HepG2 (cell line): ENCODE data around the gene CASTOR1. TPM values are rescaled to one million over a fixed set of nuclear protein-coding genes. Genes with fewer than 3 reads are reported as not detected.
"Not testable (repeated sequence)": the region's sequence is repeated elsewhere in the genome, so short reads cannot be mapped to it uniquely, and the experiment has no call there.

ENCODE experiments used
- ATAC-seq: fragments of 200-7000 bp; cut with Tn5 transposase; 3 replicates; pipeline ENCODE4 v1.9.1; 2020; ENCODE audit warnings: mild to moderate bottlenecking, moderate library complexity
- BruUV-seq: library from RNA; stranded (reverse); fragments of 400-500 nt; replicated peaks from 2 replicates; lab custom pipeline; 2021; lab: Mats Ljungman, UMichigan
- CTCF ChIA-PET: fragments of 300-600 bp; formaldehyde crosslinking; extraction: SDS; loops from one replicate; lab custom pipeline; 2021; ENCODE audit warnings: low total read pairs, inconsistent platforms, low intra/inter-chr PET ratio; lab: Yijun Ruan, JAX
- POLR2A ChIA-PET: fragments of 350-600 bp; sonication (Branson Sonifier 250); formaldehyde crosslinking; loops from one replicate; lab custom pipeline; 2020; ENCODE audit warnings: antibody characterized with exemption, inconsistent platforms; lab: Yijun Ruan, JAX
- DNase-seq: peaks from one replicate; pipeline ENCODE4 v3.0.0-alpha.2; 2015; ENCODE audit warnings: low spot score
- FAIRE-seq: peaks from 3 replicates; lab custom pipeline; 2011; peaks lifted over from hg19 to GRCh38; lab: Jason Lieb, UNC
- H2AFZ ChIP-seq: one replicate; pipeline ENCODE4 v1.6.1; 2011; ENCODE audit warnings: low read length, inconsistent platforms
- H3K27ac ChIP-seq: fragments of 300-600 bp; 3 replicates; pipeline ENCODE4 v1.8.0; 2011; ENCODE audit warnings: mixed run types, mild to moderate bottlenecking, mixed read lengths, low read length, inconsistent platforms; ENCODE audit not compliant: insufficient read depth; ENCODE audit errors: extremely low read length
- H3K27me3 ChIP-seq, 2 experiments: fragments of 200-600 bp in 1 of 2; 2 replicates in 1 of 2; 3 replicates in 1 of 2; pipeline versions ENCODE4 v1.6.0 to v1.8.0; 2011; ENCODE audit warnings: low read length in 2 of 2, mild to moderate bottlenecking in 2 of 2, moderate library complexity in 2 of 2, inconsistent platforms in 1 of 2; ENCODE audit not compliant: insufficient read depth in 2 of 2, control insufficient read depth in 1 of 2
- H3K36me3 ChIP-seq, 2 experiments: fragments of 200-600 bp in 1 of 2; replicated peaks in 1 of 2; 2 replicates in 1 of 2; 3 replicates in 1 of 2; pipeline versions ENCODE4 v1.5.1 to v1.8.0; 2011; ENCODE audit warnings: low read length in 2 of 2, inconsistent platforms in 1 of 2; ENCODE audit not compliant: insufficient read depth in 2 of 2, control insufficient read depth in 1 of 2
- H3K4me1 ChIP-seq: 2 replicates; pipeline ENCODE4 v1.5.1; 2012; ENCODE audit warnings: low read length, inconsistent platforms; ENCODE audit not compliant: insufficient read depth
- H3K4me2 ChIP-seq: 2 replicates; pipeline ENCODE4 v1.6.0; 2011; ENCODE audit warnings: low read depth, low read length, inconsistent platforms
- H3K4me3 ChIP-seq, 3 experiments: fragments of 200-600 bp in 1 of 3; sonication (generic), shearing (Covaris generic) in 1 of 3; replicated peaks in 1 of 3; 2 replicates each; pipeline ENCODE4 v1.5.1; 2011 to 2016; ENCODE audit warnings: low read length in 3 of 3, inconsistent platforms in 2 of 3, low read depth in 2 of 3, mild to moderate bottlenecking in 2 of 3, control low read depth in 1 of 3, mixed read lengths in 1 of 3; ENCODE audit not compliant: insufficient read depth in 1 of 3
- H3K79me2 ChIP-seq: one replicate; pipeline ENCODE4 v1.6.1; 2011; ENCODE audit warnings: low read length, inconsistent platforms; ENCODE audit not compliant: insufficient read depth
- H3K9ac ChIP-seq: 2 replicates; pipeline ENCODE4 v1.6.0; 2011; ENCODE audit warnings: mild to moderate bottlenecking, low read depth, low read length, inconsistent platforms; ENCODE audit not compliant: insufficient read depth
- H3K9me3 ChIP-seq: 2 replicates; pipeline ENCODE4 v1.5.1; 2012; ENCODE audit warnings: mild to moderate bottlenecking, low read length
- H4K20me1 ChIP-seq: 2 replicates; pipeline ENCODE4 v1.6.0; 2011; ENCODE audit warnings: inconsistent platforms, mild to moderate bottlenecking, low read length, moderate library complexity; ENCODE audit not compliant: insufficient read depth
- SOX5 ChIP-seq: IDR thresholded peaks from 2 replicates; pipeline ENCODE4 v1.6.1; 2016; ENCODE audit warnings: borderline replicate concordance
- TCF7 ChIP-seq: sonication (generic); IDR thresholded peaks from 2 replicates; pipeline ENCODE4 v1.6.1; 2016; ENCODE audit warnings: antibody characterized with exemption, low read depth
- ZNF142 ChIP-seq: sonication (generic); formaldehyde crosslinking; IDR thresholded peaks from 2 replicates; pipeline ENCODE4 v1.4.0; 2020; ENCODE audit warnings: missing genetic modification reagents
- ZNF224 ChIP-seq: sonication (generic); formaldehyde crosslinking; IDR thresholded peaks from 2 replicates; pipeline ENCODE4 v1.5.0; 2020; ENCODE audit warnings: mild to moderate bottlenecking, missing genetic modification reagents
- WGBS: methylation state at CpG from one replicate; pipeline ENCODE4 v1.1.6; 2017; ENCODE audit warnings: low lambda C conversion rate; 5-methylcytosine and 5-hydroxymethylcytosine counted together
- in situ Hi-C: cut with HindIII; loops from 2 replicates; pipeline ENCODE4 v1.10.0; 2017; ENCODE audit warnings: low pct_unique_long_range_greater_than_20kb; ENCODE audit not compliant: extremely low pct_ligation_motif_present
- intact Hi-C: fragments of 100-400 bp; cut with micrococcal nuclease; formaldehyde crosslinking; loops from one replicate; pipeline ENCODE4 v1.10.0; 2022; ENCODE audit not compliant: unreplicated experiment
- polyA plus RNA-seq, 8 experiments: library from polyadenylated mRNA; depleted of rRNA in 3 of 8; stranded (reverse) in 7 of 8; unstranded in 1 of 8; fragments of >200 nt; fragmentation: Illumina TruSeq in 4 of 8; extraction: Trizol in 4 of 8; gene quantifications; 2 replicates each; pipeline versions ENCODE4 v1.2.1 to v1.2.3, GENCODE V29; 2011 to 2016; ENCODE audit warnings: low read depth in 4 of 8, missing spikeins in 1 of 8, mixed read lengths in 1 of 8; ENCODE audit not compliant: insufficient read depth in 1 of 8
- total RNA-seq, 5 experiments: library from RNA; depleted of rRNA; stranded (reverse); fragments of >200 nt; fragmentation: Illumina TruSeq; extraction: Trizol; gene quantifications; 2 replicates each; pipeline ENCODE4 v1.2.3, GENCODE V29; 2016; ENCODE audit warnings: low read depth in 1 of 5
- TF ChIP-seq, protein P1 (sequence below): IDR thresholded peaks from 2 replicates; pipeline ENCODE4 v1.6.1; 2016

The CASTOR1 gene
- total and polyA plus RNA-seq, 2 of the 13 experiments (the other 11 are each of a cell fraction or from before 2014, with no cell fraction given) = 2.6 to 4.4 TPM

GRCh38 chr22:30338802-30339201, 49.5 kb upstream of the CASTOR1 start:
- FAIRE-seq = no peak
- CTCF ChIA-PET = no interaction called here

GRCh38 chr22:30338341-30338740, 49.0 kb upstream of the CASTOR1 start:
- CTCF ChIA-PET, POLR2A ChIA-PET, DNase-seq, BruUV-seq, H3K9ac ChIP-seq, H4K20me1 ChIP-seq, H3K4me2 ChIP-seq, intact Hi-C loops, FAIRE-seq, H3K9me3 ChIP-seq, H3K4me3 ChIP-seq, H2AFZ ChIP-seq, in situ Hi-C loops, ATAC-seq, H3K27ac ChIP-seq, H3K79me2 ChIP-seq, H3K27me3 ChIP-seq: not testable (repeated sequence)
- Histone ChIP-seq H3K4me1 (peaks cover 27% of the 10 kb centered on the region), H3K36me3 (peaks cover 51 to 95% of the 10 kb centered on the region in 2 experiments)
- WGBS = 96% methylated on average over 9 of the region's 9 CpGs

More at GRCh38 chr22:30338802-30339201, 49.5 kb upstream of the CASTOR1 start:
- POLR2A ChIA-PET = no interaction called here
- DNase-seq (no peak), ATAC-seq (no peak)
- H4K20me1 ChIP-seq = no peaks in the 10 kb centered on the region; the same call in 1 of the 2 replicates
- peaks cover 50 to 96% of the 10 kb centered on the region in 2 experiments for H3K36me3 ChIP-seq
- H3K4me3 ChIP-seq = no peak overlapping the region
- H3K27ac ChIP-seq = no peak overlapping the region
- H3K4me2 ChIP-seq = no peak overlapping the region
- no TSS peak for BruUV-seq
- no peaks in the 10 kb centered on the region for H3K9me3 ChIP-seq
- intact Hi-C loops (no loop called here), in situ Hi-C loops (no loop called here)
- 100% methylated on average over 6 of the region's 7 CpGs for WGBS
- H3K4me1 ChIP-seq = peaks cover 27% of the 10 kb centered on the region
- TF ChIP-seq ZNF142 (CRISPR knock-in tag) (no peak), SOX5 (CRISPR knock-in tag) (no peak), TCF7 (no peak), ZNF224 (no peak)
- TF ChIP-seq, protein P1, sequence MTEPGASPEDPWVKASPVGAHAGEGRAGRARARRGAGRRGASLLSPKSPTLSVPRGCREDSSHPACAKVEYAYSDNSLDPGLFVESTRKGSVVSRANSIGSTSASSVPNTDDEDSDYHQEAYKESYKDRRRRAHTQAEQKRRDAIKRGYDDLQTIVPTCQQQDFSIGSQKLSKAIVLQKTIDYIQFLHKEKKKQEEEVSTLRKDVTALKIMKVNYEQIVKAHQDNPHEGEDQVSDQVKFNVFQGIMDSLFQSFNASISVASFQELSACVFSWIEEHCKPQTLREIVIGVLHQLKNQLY = no peak
- H2AFZ ChIP-seq = no peak overlapping the region
- no peaks in the 10 kb centered on the region for H3K79me2 ChIP-seq
- H3K27me3 ChIP-seq = no peaks in the 10 kb centered on the region
- H3K9ac ChIP-seq = no peak overlapping the region
